Measurements from ENCODE around the gene RNF133. TPM values are rescaled to one million over a fixed set of nuclear protein-coding genes. Genes with fewer than 3 reads are reported as not detected.

Gene RNF133
- total RNA-seq, 1 donor from 2014 or later, result 0.26 TPM

- H3K27me3 ChIP-seq (ENCODE audit: control insufficient read depth, insufficient read depth, low read length), result no peaks in the 10 kb centered on the region
- H3K4me3 ChIP-seq (ENCODE audit: low read depth, low read length), result no peak overlapping the region
- no peak for FAIRE-seq
- no peak for TF ChIP-seq CTCF (IDR thresholded peaks at IDR 0.05; ENCODE audit: insufficient read depth, low read length, severe bottlenecking)
- no peaks in the 10 kb centered on the region for H3K36me3 ChIP-seq (ENCODE audit: control insufficient read depth, insufficient read depth, low read length)
- peak; percentile 3 for DNase-seq (ENCODE audit: low read depth)
These were observed 24.4 kb downstream of the RNF133 start for GRCh38 chr7:122674502-122674901.

DNA sequence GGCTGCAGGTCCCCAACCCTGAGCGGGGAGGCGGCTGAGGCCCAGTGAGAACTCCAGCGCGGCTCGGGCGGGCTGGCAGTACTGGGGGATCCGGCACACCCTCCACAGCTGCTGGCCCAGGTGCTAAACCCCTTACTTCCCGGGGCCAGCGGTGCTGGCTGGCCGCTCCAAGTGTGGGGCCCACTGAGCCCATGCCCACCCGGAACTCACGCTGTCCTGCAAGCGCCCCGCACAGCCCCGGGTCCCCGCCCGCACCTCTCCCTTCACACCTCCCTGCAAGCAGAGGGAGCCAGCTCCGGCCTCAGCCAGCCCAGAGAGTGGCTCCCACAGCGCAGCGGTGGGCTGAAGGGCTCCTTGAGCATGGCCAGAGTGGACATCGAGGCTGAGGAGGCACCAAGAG is 25.0 kb downstream of the RNF133 start:
- no peak for FAIRE-seq
- no peak for DNase-seq (ENCODE audit: low read depth)

GRCh38 chr7:122672536-122672935 is 26.4 kb downstream of the RNF133 start:
- FAIRE-seq (no peak), DNase-seq (ENCODE audit: low read depth) (no peak)
- no peak overlapping the region for H3K4me3 ChIP-seq (ENCODE audit: low read depth, low read length)
- H3K27me3 ChIP-seq (ENCODE audit: control insufficient read depth, insufficient read depth, low read length), result no peaks in the 10 kb centered on the region
- no peak for TF ChIP-seq CTCF (IDR thresholded peaks at IDR 0.05; ENCODE audit: insufficient read depth, low read length, severe bottlenecking)
- no peaks in the 10 kb centered on the region for H3K36me3 ChIP-seq (ENCODE audit: control insufficient read depth, insufficient read depth, low read length)

More for the DNA sequence above, 25.0 kb downstream of the RNF133 start:
- Histone ChIP-seq H3K4me3 (ENCODE audit: low read depth, low read length) (no peak overlapping the region), H3K27me3 (ENCODE audit: control insufficient read depth, insufficient read depth, low read length) (no peaks in the 10 kb centered on the region), H3K36me3 (ENCODE audit: control insufficient read depth, insufficient read depth, low read length) (no peaks in the 10 kb centered on the region)
- TF ChIP-seq CTCF (IDR thresholded peaks at IDR 0.05; ENCODE audit: insufficient read depth, low read length, severe bottlenecking), result no peak

DNA sequence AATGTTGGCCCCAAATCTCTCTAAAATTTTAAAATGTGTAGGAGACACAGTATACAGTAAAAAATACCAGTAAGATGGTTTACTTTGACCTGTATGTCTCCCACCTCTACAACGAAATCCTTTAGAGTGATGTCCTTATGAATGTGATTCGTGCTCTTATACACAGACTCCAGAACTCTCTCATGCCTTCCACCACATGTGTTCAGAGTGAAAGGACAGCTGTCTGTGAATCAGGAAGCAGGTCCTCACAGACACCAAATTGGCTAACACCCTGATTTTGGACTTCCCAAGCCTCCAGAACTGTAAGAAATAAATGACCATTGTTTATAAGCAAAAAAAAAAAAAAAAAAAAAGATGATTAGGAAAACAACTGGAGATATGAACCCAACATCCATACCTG is 35.2 kb downstream of the RNF133 start:
- DNase-seq (ENCODE audit: low read depth) (no peak), FAIRE-seq (no peak)
- Histone ChIP-seq H3K4me3 (ENCODE audit: low read depth, low read length) (no peak overlapping the region), H3K36me3 (ENCODE audit: control insufficient read depth, insufficient read depth, low read length) (no peaks in the 10 kb centered on the region), H3K27me3 (ENCODE audit: control insufficient read depth, insufficient read depth, low read length) (no peaks in the 10 kb centered on the region)
- no peak for TF ChIP-seq CTCF (IDR thresholded peaks at IDR 0.05; ENCODE audit: insufficient read depth, low read length, severe bottlenecking)

GRCh38 chr7:122658856-122659255 is 40.1 kb downstream of the RNF133 start:
- Histone ChIP-seq H3K4me3 (ENCODE audit: low read depth, low read length) (no peak overlapping the region), H3K36me3 (ENCODE audit: control insufficient read depth, insufficient read depth, low read length) (no peaks in the 10 kb centered on the region), H3K27me3 (ENCODE audit: control insufficient read depth, insufficient read depth, low read length) (no peaks in the 10 kb centered on the region)
- DNase-seq (ENCODE audit: low read depth) (no peak), FAIRE-seq (no peak)
- TF ChIP-seq CTCF (IDR thresholded peaks at IDR 0.05; ENCODE audit: insufficient read depth, low read length, severe bottlenecking), result no peak

DNA sequence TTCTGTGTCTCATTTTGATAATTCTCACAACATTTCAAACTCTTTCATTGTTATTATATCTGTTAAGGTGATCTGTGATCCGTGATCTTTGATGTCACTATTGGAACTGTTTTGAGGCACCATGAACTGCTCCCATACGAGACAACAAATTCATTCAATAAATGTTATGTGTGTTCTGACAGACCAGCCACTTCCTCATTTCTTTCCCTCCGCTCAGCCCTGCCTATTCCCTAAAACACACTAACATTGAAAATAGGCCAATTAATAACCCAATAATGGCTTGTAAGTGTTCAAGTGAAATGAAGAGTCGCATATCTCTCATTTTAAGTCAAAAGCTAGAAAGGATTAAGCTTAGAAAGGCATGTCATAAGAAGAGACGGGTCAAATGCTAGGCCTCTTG is 45.2 kb downstream of the RNF133 start:
- Histone ChIP-seq H3K36me3 (ENCODE audit: control insufficient read depth, insufficient read depth, low read length) (no peaks in the 10 kb centered on the region), H3K4me3 (ENCODE audit: low read depth, low read length) (no peak overlapping the region), H3K27me3 (ENCODE audit: control insufficient read depth, insufficient read depth, low read length) (no peaks in the 10 kb centered on the region)
- TF ChIP-seq CTCF (IDR thresholded peaks at IDR 0.05; ENCODE audit: insufficient read depth, low read length, severe bottlenecking), result no peak
- DNase-seq (ENCODE audit: low read depth) (no peak), FAIRE-seq (no peak)

Measured in bronchial epithelial cell (primary cell).